Hepatocyte (in vitro differentiated cells): ENCODE results near the gene STAB2. TPM values are rescaled to one million over a fixed set of nuclear protein-coding genes. Genes with fewer than 3 reads are reported as not detected.

Source experiments
- DNase-seq: peaks from one replicate; pipeline ENCODE4 v3.0.0-alpha.2; 2016; ENCODE audit warnings: low spot score
- H2AFZ ChIP-seq: fragments of 200-600 bp; sonication (generic); 2 replicates; pipeline ENCODE4 v1.6.0; 2016; ENCODE audit warnings: antibody characterized with exemption, mild to moderate bottlenecking
- H3K27ac ChIP-seq: fragments of 200-600 bp; sonication (generic); 2 replicates; pipeline ENCODE4 v1.5.1; 2016; ENCODE audit warnings: mild to moderate bottlenecking
- H3K27me3 ChIP-seq: fragments of 200-600 bp; sonication (generic); 2 replicates; pipeline ENCODE4 v1.6.1; 2016
- H3K36me3 ChIP-seq: fragments of 200-600 bp; sonication (generic); replicated peaks from 2 replicates; pipeline ENCODE4 v1.5.1; 2016; ENCODE audit warnings: low read depth; ENCODE audit not compliant: insufficient read depth
- H3K4me1 ChIP-seq: fragments of 200-600 bp; sonication (generic); 2 replicates; pipeline ENCODE4 v1.5.1; 2016; ENCODE audit warnings: mild to moderate bottlenecking, moderate library complexity; ENCODE audit not compliant: insufficient read depth
- H3K4me2 ChIP-seq: fragments of 200-600 bp; sonication (generic); 2 replicates; pipeline ENCODE4 v1.6.0; 2016
- H3K4me3 ChIP-seq: fragments of 200-600 bp; sonication (generic); 2 replicates; pipeline ENCODE4 v1.5.1; 2016; ENCODE audit warnings: mild to moderate bottlenecking
- H3K79me2 ChIP-seq: fragments of 200-600 bp; sonication (generic); 2 replicates; pipeline ENCODE4 v1.6.0; 2017; ENCODE audit warnings: mild to moderate bottlenecking
- H3K9me2 ChIP-seq: fragments of 200-600 bp; sonication (generic); replicated peaks from 2 replicates; pipeline ENCODE4 v1.6.0; 2017; ENCODE audit warnings: mild to moderate bottlenecking; ENCODE audit not compliant: insufficient read depth
- H3K9me3 ChIP-seq: fragments of 200-600 bp; sonication (generic); 2 replicates; pipeline ENCODE4 v1.5.1; 2016; ENCODE audit warnings: low read depth, mild to moderate bottlenecking
- H4K20me1 ChIP-seq: fragments of 200-600 bp; sonication (generic); 2 replicates; pipeline ENCODE4 v1.6.0; 2016; ENCODE audit warnings: mild to moderate bottlenecking; ENCODE audit not compliant: insufficient read depth, poor library complexity, severe bottlenecking
- EZH2 ChIP-seq: fragments of 200-600 bp; sonication (generic); IDR thresholded peaks from 2 replicates; pipeline ENCODE4 v1.6.1; 2016; ENCODE audit warnings: antibody characterized with exemption, mild to moderate bottlenecking, borderline replicate concordance
- EZH2phosphoT487 ChIP-seq: fragments of 200-600 bp; sonication (generic); IDR thresholded peaks from one replicate; pipeline ENCODE4 v1.6.1; 2018; ENCODE audit warnings: antibody characterized with exemption, mild to moderate bottlenecking, low read depth, moderate library complexity; ENCODE audit not compliant: unreplicated experiment, severe bottlenecking
- WGBS: methylation state at CpG from one replicate; pipeline ENCODE4 v1.1.6; 2016; ENCODE audit warnings: low lambda C conversion rate; ENCODE audit errors: missing lambda C conversion rate; 5-methylcytosine and 5-hydroxymethylcytosine counted together
- polyA plus RNA-seq: library from polyadenylated mRNA; unstranded; fragments of >200 nt; fragmentation: Nextera tagmentation; extraction: Ambion mirVana; gene quantifications from 2 replicates; pipeline ENCODE4 v1.2.1, GENCODE V29; 2016
- total RNA-seq: library from RNA; depleted of rRNA; stranded (reverse); fragments of >200 nt; gene quantifications from 2 replicates; pipeline ENCODE4 v1.2.3, GENCODE V29; 2014
- TF ChIP-seq, protein P1 (sequence below): fragments of 200-600 bp; sonication (generic); IDR thresholded peaks from 2 replicates; pipeline ENCODE4 v1.5.1; 2016; ENCODE audit warnings: antibody characterized with exemption, mild to moderate bottlenecking; ENCODE audit not compliant: poor library complexity

STAB2 gene
- total and polyA plus RNA-seq, 2 experiments from 2014 or later = not detected

DNA sequence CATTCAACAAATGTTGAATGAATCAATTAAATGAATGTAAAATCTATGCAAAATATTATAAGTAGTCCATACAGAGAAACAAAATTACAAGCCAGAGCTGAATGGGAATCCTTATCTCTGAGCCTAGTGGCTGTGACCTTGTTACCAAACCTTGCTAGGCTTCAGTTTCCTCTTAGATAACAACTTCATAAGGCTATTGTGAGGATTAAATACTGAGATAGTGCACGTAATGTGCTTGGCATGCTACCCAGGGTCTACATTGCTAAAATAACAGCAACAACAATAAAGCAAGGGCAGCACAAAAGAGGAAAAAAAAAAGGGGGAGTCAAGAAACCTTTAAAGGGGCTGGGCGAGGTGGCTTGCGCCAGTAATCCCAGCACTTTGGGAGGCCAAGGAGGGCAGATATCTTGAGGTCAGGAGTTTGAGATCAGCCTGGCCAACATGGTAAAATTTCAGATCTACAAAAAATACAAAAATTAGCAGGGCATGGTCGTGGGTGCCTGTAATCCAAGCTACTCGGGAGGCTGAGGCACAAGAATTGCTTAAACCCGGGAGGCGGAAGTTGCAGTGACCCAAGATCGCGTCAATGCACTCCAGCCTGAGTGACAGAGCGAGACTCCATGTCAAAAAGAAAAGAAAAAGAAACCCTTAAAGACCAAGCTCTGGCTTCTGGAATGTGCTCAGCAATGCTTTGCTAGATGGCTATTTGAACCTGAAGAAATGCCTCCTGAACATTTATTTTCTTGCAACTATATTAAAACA, 14.1 kb downstream of the STAB2 start:
- no peaks in the 10 kb centered on the region for H3K9me2 ChIP-seq
- TF ChIP-seq, protein P1, sequence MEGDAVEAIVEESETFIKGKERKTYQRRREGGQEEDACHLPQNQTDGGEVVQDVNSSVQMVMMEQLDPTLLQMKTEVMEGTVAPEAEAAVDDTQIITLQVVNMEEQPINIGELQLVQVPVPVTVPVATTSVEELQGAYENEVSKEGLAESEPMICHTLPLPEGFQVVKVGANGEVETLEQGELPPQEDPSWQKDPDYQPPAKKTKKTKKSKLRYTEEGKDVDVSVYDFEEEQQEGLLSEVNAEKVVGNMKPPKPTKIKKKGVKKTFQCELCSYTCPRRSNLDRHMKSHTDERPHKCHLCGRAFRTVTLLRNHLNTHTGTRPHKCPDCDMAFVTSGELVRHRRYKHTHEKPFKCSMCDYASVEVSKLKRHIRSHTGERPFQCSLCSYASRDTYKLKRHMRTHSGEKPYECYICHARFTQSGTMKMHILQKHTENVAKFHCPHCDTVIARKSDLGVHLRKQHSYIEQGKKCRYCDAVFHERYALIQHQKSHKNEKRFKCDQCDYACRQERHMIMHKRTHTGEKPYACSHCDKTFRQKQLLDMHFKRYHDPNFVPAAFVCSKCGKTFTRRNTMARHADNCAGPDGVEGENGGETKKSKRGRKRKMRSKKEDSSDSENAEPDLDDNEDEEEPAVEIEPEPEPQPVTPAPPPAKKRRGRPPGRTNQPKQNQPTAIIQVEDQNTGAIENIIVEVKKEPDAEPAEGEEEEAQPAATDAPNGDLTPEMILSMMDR = no peak
- TF ChIP-seq EZH2 = no peak
- no peak for TF ChIP-seq EZH2phosphoT487
- H3K27ac ChIP-seq = no peak overlapping the region
- 61% methylated on average over 10 of the region's 10 CpGs for WGBS
- H3K36me3 ChIP-seq = no peaks in the 10 kb centered on the region
- H4K20me1 ChIP-seq = no peaks in the 10 kb centered on the region
- no peaks in the 10 kb centered on the region for H3K79me2 ChIP-seq
- H3K27me3 ChIP-seq = peaks cover 3% of the 10 kb centered on the region
- no peak overlapping the region for H2AFZ ChIP-seq
- no peaks in the 10 kb centered on the region for H3K4me1 ChIP-seq
- H3K9me3 ChIP-seq = no peaks in the 10 kb centered on the region
- H3K4me2 ChIP-seq = no peak overlapping the region
- DNase-seq = no peak
- no peak overlapping the region for H3K4me3 ChIP-seq

GRCh38 chr12:103620395-103620794, 33.3 kb downstream of the STAB2 start:
- H3K27me3 ChIP-seq = no peaks in the 10 kb centered on the region
- 91% methylated on average over 5 of the region's 5 CpGs for WGBS
- no peaks in the 10 kb centered on the region for H3K79me2 ChIP-seq
- no peaks in the 10 kb centered on the region for H3K9me2 ChIP-seq
- no peak overlapping the region for H3K27ac ChIP-seq
- TF ChIP-seq EZH2 (no peak), EZH2phosphoT487 (no peak)
- TF ChIP-seq, protein P1 = no peak
- H3K9me3 ChIP-seq = no peaks in the 10 kb centered on the region
- no peak overlapping the region for H3K4me2 ChIP-seq
- no peak overlapping the region for H3K4me3 ChIP-seq
- H3K4me1 ChIP-seq = no peaks in the 10 kb centered on the region
- no peaks in the 10 kb centered on the region for H4K20me1 ChIP-seq
- no peaks in the 10 kb centered on the region for H3K36me3 ChIP-seq
- H2AFZ ChIP-seq = no peak overlapping the region
- no peak for DNase-seq

DNA sequence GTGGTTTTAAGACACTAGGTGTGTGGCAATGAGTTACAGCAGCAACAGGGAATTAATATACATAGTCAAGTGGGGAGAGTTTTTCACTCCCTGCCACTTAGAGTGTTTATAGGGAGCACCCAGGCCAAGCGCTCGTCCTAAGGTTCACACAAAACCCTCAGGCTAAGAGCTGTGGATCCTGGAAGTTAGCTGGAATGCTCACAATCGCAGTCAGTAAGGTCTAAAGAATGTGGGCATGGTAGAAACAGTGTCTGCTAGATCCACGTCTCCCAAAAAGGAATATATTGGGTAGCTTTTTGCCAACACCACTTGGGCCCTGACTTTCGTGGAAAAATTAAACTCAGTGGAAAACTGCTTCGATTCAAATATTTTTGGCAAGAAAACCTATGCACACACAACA, 36.6 kb downstream of the STAB2 start:
- H2AFZ ChIP-seq = no peak overlapping the region
- H3K4me3 ChIP-seq = no peak overlapping the region
- H3K79me2 ChIP-seq = no peaks in the 10 kb centered on the region
- H3K36me3 ChIP-seq = no peaks in the 10 kb centered on the region
- no peak for DNase-seq
- H3K4me2 ChIP-seq = no peak overlapping the region
- H3K27me3 ChIP-seq = no peaks in the 10 kb centered on the region
- no peaks in the 10 kb centered on the region for H4K20me1 ChIP-seq
- H3K9me2 ChIP-seq = no peaks in the 10 kb centered on the region
- no peaks in the 10 kb centered on the region for H3K4me1 ChIP-seq
- H3K9me3 ChIP-seq = no peaks in the 10 kb centered on the region
- TF ChIP-seq, protein P1 = no peak
- TF ChIP-seq EZH2 = no peak
- TF ChIP-seq EZH2phosphoT487 = no peak
- 75% methylated on average over 6 of the region's 6 CpGs for WGBS
- no peak overlapping the region for H3K27ac ChIP-seq
